Upper lobe of left lung (tissue), 6 donors: ENCODE data around the gene MRGPRF. TPM values are rescaled to one million over a fixed set of nuclear protein-coding genes. Genes with fewer than 3 reads are reported as not detected.

Experiments
- ATAC-seq, 2 donors: fragments of 200-7000 bp; cut with Tn5 transposase; one replicate each; pipeline ENCODE4 v1.9.1; 2022; ENCODE audit warnings: mild to moderate bottlenecking in 2 of 2, moderate library complexity in 2 of 2; ENCODE audit not compliant: low FRiP score in 2 of 2
- DNase-seq, 2 donors: peaks; one replicate each; pipeline ENCODE4 v3.0.0-alpha.2; 2019 to 2020
- H3K27ac ChIP-seq, 4 donors: fragments of 200-600 bp; sonication (generic); one replicate each; pipeline ENCODE4 v1.5.1; 2016 to 2019
- H3K27me3 ChIP-seq, 4 donors: fragments of 200-600 bp; sonication (generic); one replicate each; pipeline ENCODE4 v1.5.1; 2017 to 2019
- H3K36me3 ChIP-seq, 4 donors: fragments of 200-600 bp; sonication (generic); one replicate each; pipeline ENCODE4 v1.5.1; 2016 to 2019
- H3K4me1 ChIP-seq, 4 donors: fragments of 200-600 bp; sonication (generic); one replicate each; pipeline ENCODE4 v1.5.1; 2018 to 2019
- H3K4me3 ChIP-seq, 4 donors: fragments of 200-600 bp; sonication (generic); one replicate each; pipeline ENCODE4 v1.5.1; 2017 to 2019; ENCODE audit warnings: mild to moderate bottlenecking in 2 of 4, moderate library complexity in 1 of 4
- H3K9me3 ChIP-seq, 4 donors: fragments of 200-600 bp; sonication (generic); one replicate each; pipeline ENCODE4 v1.5.1; 2018 to 2019
- EP300 ChIP-seq, 4 donors: sonication (generic); formaldehyde crosslinking; IDR thresholded peaks; one replicate each; pipeline ENCODE4 v1.5.1; 2017; ENCODE audit warnings: antibody characterized with exemption in 4 of 4, control low read depth in 2 of 4
- POLR2A ChIP-seq, 4 donors: fragments of 450-650 bp; IDR thresholded peaks; one replicate each; pipeline ENCODE4 v1.5.1; 2016 to 2017; ENCODE audit warnings: antibody characterized with exemption in 4 of 4, mild to moderate bottlenecking in 2 of 4
- POLR2AphosphoS5 ChIP-seq, 2 donors: sonication (generic); formaldehyde crosslinking; IDR thresholded peaks; one replicate each; pipeline ENCODE4 v1.5.1; 2017; ENCODE audit warnings: antibody characterized with exemption in 2 of 2
- WGBS, 2 donors: methylation state at CpG; one replicate each; pipeline ENCODE4 v1.1.5; 2017 to 2018; 5-methylcytosine and 5-hydroxymethylcytosine counted together
- total RNA-seq, 6 donors: library from RNA; depleted of rRNA in 4 of 6; stranded (reverse); fragments of >200 nt in 4 of 6; gene quantifications; one replicate each; pipeline versions ENCODE4 v1.1.0 to v1.2.1, GENCODE V29; 2016 to 2021
- TF ChIP-seq, protein P1 (sequence below), 6 experiments: fragments of 450-650 bp in 4 of 6; fragments of 200-600 bp in 2 of 6; sonication (generic) in 2 of 6; IDR thresholded peaks; one replicate each; pipeline ENCODE4 v1.5.1; 2016 to 2019; ENCODE audit warnings: antibody characterized with exemption in 6 of 6
- donor health status: DM: no; HTN: no; CAD: no; lungs with moderate emphysema.
- donor health status: DM: no; HTN: yes; CAD: no; lungs with severe emphysema.

Gene MRGPRF
- total RNA-seq, 6 donors from 2014 or later = 3.0 to 16.2 (median 10.7) TPM

DNA sequence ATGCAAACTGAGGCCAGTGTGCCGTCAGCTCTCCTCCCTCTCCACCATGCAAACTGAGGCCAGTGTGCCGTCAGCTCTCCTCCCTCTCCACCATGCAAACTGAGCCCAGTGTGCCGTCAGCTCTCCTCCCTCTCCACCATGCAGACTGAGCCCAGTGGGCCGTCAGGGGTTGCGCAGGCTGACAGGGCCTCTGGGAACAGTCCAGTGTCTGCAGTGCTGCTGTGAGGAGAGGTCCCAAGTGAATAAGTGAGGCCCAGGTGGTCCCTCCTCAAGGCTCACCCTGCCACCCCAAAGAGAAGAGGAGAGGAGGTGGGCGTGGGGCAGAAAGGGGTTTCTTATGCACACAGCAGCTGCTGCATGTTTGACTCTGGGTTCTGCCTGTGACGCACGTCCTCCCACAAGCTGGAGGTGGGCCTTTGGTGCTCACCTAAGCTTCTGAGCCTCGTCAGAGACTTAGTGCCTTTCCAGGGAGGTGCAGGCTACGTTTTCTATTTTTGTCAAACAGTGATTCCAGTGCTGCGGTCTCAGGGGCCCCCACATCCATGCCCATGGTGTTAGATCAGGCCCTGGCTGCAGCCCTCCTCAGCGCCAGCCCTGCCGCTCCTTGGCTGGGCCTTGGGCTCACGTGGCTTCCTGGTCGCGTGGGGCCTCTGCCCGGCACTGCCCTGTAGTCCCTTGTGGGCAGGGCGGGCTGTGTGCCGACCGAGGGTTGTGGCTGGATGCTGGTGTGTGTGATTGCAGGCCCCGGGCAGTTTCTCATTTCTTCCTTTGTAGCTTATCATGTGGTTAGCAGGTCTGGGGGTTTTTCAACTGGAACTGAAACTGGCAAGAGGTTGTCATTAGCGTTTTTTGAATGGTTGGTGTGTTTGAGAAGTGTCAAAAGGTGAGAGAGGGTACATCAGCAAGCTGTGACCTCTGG, 42.8 kb upstream of the MRGPRF start:
- DNase-seq (peak; percentile 71 to 87), ATAC-seq (peak in 1 of 2 donors; percentile 59)
- WGBS, 2 donors = 68 to 70% methylated on average over 10 to 21 of the region's 22 CpGs
- no peaks in the 10 kb centered on the region for H3K27me3 ChIP-seq
- H3K4me3 ChIP-seq = no peak overlapping the region
- H3K27ac ChIP-seq = peak overlapping the region in 1 of 4 donors; percentile 40
- H3K36me3 ChIP-seq = peaks cover 6 to 57% (median 40%) of the 10 kb centered on the region in 4 donors
- H3K9me3 ChIP-seq = no peaks in the 10 kb centered on the region
- peaks cover 0 to 12% (median 5%) of the 10 kb centered on the region in 4 donors for H3K4me1 ChIP-seq
- TF ChIP-seq EP300 (IDR thresholded peaks at IDR 0.05) = no peak
- TF ChIP-seq POLR2A (IDR thresholded peaks at IDR 0.05) = no peak
- TF ChIP-seq POLR2AphosphoS5 (IDR thresholded peaks at IDR 0.05) = no peak
- TF ChIP-seq, protein P1, sequence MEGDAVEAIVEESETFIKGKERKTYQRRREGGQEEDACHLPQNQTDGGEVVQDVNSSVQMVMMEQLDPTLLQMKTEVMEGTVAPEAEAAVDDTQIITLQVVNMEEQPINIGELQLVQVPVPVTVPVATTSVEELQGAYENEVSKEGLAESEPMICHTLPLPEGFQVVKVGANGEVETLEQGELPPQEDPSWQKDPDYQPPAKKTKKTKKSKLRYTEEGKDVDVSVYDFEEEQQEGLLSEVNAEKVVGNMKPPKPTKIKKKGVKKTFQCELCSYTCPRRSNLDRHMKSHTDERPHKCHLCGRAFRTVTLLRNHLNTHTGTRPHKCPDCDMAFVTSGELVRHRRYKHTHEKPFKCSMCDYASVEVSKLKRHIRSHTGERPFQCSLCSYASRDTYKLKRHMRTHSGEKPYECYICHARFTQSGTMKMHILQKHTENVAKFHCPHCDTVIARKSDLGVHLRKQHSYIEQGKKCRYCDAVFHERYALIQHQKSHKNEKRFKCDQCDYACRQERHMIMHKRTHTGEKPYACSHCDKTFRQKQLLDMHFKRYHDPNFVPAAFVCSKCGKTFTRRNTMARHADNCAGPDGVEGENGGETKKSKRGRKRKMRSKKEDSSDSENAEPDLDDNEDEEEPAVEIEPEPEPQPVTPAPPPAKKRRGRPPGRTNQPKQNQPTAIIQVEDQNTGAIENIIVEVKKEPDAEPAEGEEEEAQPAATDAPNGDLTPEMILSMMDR (IDR thresholded peaks at IDR 0.05) = no peak

DNA sequence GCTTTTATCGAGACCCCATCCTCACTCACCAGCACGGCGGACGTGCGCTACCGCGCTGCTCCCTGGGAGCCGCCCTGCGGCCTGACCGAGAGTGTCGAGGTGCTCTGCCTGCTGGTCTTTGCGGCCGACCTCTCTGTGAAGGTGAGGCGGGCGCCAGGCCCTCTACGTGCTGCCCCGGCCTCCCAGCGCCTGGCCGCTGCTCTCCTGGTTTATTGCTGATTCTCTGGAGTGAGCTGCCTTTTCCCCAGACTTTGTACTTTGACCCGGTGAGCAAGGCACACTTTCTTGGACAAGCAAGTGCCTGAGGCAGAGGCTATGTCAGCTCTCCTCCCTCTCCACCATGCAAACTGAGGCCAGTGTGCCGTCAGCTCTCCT, 42.2 kb upstream of the MRGPRF start:
- peak overlapping the region in 1 of 4 donors; percentile 40 for H3K27ac ChIP-seq
- 97 to 99% methylated on average over 21 of the region's 21 CpGs for WGBS, 2 donors
- H3K9me3 ChIP-seq = no peaks in the 10 kb centered on the region
- ATAC-seq (no peak), DNase-seq (peak in 1 of 2 donors; percentile 83)
- peaks cover 6 to 53% (median 39%) of the 10 kb centered on the region in 4 donors for H3K36me3 ChIP-seq
- H3K4me1 ChIP-seq = peaks cover under 1 to 18% (median 9%) of the 10 kb centered on the region in 4 donors
- no peak overlapping the region for H3K4me3 ChIP-seq
- H3K27me3 ChIP-seq = no peaks in the 10 kb centered on the region
- TF ChIP-seq, protein P1 (IDR thresholded peaks at IDR 0.05) = no peak
- TF ChIP-seq EP300 (IDR thresholded peaks at IDR 0.05) (no peak), POLR2A (IDR thresholded peaks at IDR 0.05) (no peak), POLR2AphosphoS5 (IDR thresholded peaks at IDR 0.05) (no peak)

DNA sequence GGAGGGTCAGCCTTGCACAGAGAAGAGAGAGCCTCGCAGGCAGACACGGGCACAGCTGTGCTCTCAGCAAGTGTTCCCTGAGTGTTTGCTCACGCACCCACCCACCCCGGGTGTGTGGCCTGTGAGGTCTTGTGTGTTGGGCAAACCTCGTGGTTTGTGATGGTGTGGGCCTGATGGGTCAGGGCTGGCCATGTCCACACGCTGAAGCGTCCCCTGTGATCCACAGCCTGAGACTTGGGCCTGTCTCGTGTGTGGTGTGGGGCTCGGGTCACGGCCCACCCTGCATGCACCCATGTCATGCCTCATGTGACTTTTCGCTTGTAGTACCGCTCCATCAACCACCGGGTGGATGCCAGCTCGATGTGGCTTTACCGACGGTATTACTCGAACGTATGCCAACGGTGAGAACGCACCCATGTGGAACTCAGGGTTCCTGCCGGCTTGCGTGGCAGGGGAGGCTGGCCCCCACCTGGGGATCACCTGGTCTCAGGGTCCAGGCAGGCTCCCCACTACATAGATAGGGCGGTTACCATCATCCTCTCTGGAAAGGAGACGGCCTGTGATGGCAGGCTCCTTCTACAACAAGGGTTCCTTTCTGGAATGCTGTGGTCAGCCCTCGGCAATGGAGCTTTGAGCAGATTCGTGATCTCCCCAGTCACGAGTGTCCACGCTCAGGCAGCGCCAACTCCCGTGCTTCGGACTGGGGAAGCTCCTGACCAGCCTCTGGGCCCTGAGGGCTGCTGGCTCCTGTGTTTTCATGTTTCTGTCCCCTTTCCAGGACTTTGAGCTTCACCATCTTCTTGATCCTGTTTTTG, 41.6 kb upstream of the MRGPRF start:
- DNase-seq = peak in 1 of 2 donors; percentile 58
- WGBS, 2 donors = 89 to 95% methylated on average over 27 to 31 of the region's 31 CpGs
- no peaks in the 10 kb centered on the region for H3K9me3 ChIP-seq

DNA sequence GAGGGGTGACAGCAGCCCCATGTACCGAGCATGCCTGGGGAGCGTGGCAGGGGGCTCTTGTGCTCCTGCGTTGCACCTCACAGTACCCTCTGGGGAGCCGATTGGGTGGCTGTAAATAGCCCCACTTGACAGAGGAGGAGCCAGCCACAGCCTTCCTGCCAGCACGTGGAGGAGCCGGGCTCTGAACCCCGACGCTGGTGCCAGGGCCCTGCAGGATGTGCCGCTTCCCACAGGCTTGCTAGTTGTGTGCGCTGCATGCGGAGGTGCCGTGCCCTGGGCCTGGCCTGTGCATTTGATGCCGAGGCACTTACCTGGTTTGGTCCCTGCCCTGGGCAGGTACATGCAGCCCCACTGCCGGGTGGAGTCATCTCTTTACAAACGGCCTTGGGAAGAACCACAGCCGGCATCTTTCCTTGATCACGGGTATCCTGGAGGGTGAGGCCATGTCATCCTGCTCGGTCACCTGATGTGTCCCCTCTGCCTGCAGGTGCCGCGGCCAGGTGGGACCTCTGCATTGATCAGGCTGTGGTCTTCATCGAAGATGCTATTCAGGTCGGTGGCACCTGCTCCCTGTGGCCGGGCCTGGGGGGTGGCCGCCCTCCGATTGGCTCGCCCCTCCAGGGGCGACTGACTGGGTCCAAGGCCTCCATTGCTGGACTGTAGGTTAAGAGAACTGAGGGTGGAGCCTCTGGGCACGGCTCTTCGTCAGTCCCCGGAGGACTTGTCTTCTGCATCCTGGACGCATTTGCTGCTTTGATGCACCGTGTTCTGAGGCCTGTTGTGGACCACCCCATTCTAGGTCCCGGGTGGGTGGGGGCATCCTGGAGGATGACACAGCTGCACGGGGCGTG, 40.7 kb upstream of the MRGPRF start:
- H3K9me3 ChIP-seq = no peaks in the 10 kb centered on the region
- 85 to 98% methylated on average over 9 to 28 of the region's 35 CpGs for WGBS, 2 donors
- ATAC-seq = no peak
- DNase-seq = peak in 1 of 2 donors; percentile 81
- no peak overlapping the region for H3K27ac ChIP-seq
- H3K27me3 ChIP-seq = no peaks in the 10 kb centered on the region
- H3K36me3 ChIP-seq = peaks cover 6 to 44% (median 29%) of the 10 kb centered on the region in 4 donors
- H3K4me3 ChIP-seq = no peak overlapping the region
- TF ChIP-seq POLR2AphosphoS5 (IDR thresholded peaks at IDR 0.05) (no peak), POLR2A (IDR thresholded peaks at IDR 0.05) (no peak), EP300 (IDR thresholded peaks at IDR 0.05) (no peak)
- TF ChIP-seq, protein P1 (IDR thresholded peaks at IDR 0.05) = no peak
- peaks cover 9 to 28% (median 18%) of the 10 kb centered on the region in 4 donors for H3K4me1 ChIP-seq

More for the DNA sequence above, 41.6 kb upstream of the MRGPRF start:
- Histone ChIP-seq H3K27ac (no peak overlapping the region), H3K4me1 (peaks cover 7 to 23% (median 15%) of the 10 kb centered on the region in 4 donors), H3K27me3 (no peaks in the 10 kb centered on the region), H3K36me3 (peaks cover 6 to 51% (median 36%) of the 10 kb centered on the region in 4 donors), H3K4me3 (no peak overlapping the region)
- no peak for ATAC-seq
- TF ChIP-seq EP300 (IDR thresholded peaks at IDR 0.05) (no peak), POLR2AphosphoS5 (IDR thresholded peaks at IDR 0.05) (no peak), POLR2A (IDR thresholded peaks at IDR 0.05) (no peak)
- TF ChIP-seq, protein P1 (IDR thresholded peaks at IDR 0.05) = no peak
